Posterior cingulate gyrus (tissue), 11 donors: Measurements from ENCODE around the gene PPM1L.

Experiments
- DNase-seq, 10 donors: peaks; one replicate each; pipeline versions ENCODE4 v3.0.0 to v3.0.0-alpha.2; 2020 to 2021; ENCODE audit warnings: mixed read lengths in 3 of 10
- intact Hi-C: fragments of 100-400 bp; cut with DNase I; formaldehyde crosslinking; loops from one replicate; pipeline ENCODE4 v1.15.1; 2023

PPM1L gene

GRCh38 chr3:161070252-161070930 lies 314.4 kb downstream of the PPM1L start:
- intact Hi-C loops: no loop called here
- DNase-seq: no peak

GRCh38 chr3:161070980-161071663 lies 315.1 kb downstream of the PPM1L start:
- DNase-seq: no peak
- intact Hi-C loops: no loop called here

- intact Hi-C loops: no loop called here
- no peak for DNase-seq
Observed at GRCh38 chr3:161072211-161072621, 316.2 kb downstream of the PPM1L start.

GRCh38 chr3:161072751-161073150 lies 316.7 kb downstream of the PPM1L start:
- intact Hi-C loops: no loop called here
- DNase-seq: no peak

- intact Hi-C loops: no loop called here
- DNase-seq: no peak
Observed at GRCh38 chr3:161073181-161073580, 317.1 kb downstream of the PPM1L start.

GRCh38 chr3:161081633-161082032 lies 325.6 kb downstream of the PPM1L start:
- intact Hi-C loops: no loop called here
- DNase-seq: no peak

GRCh38 chr3:161082063-161082462 lies 326.0 kb downstream of the PPM1L start:
- no peak for DNase-seq
- intact Hi-C loops: no loop called here

- intact Hi-C loops: no loop called here
- no peak for DNase-seq
Observed at GRCh38 chr3:161083131-161083530, 327.1 kb downstream of the PPM1L start.

GRCh38 chr3:161084277-161084676 lies 328.2 kb downstream of the PPM1L start:
- no peak for DNase-seq
- intact Hi-C loops: no loop called here

- DNase-seq: no peak
- intact Hi-C loops: no loop called here
Observed at GRCh38 chr3:161093895-161094294, 337.9 kb downstream of the PPM1L start.

- intact Hi-C loops: no loop called here
- DNase-seq: no peak
Observed at GRCh38 chr3:161096771-161097367, 340.8 kb downstream of the PPM1L start.

- DNase-seq: no peak
- intact Hi-C loops: loop anchor here (10.0 kb wide), 1 partner anchor 114 kb away; no protein-coding TSS in a partner anchor
Observed at GRCh38 chr3:161100994-161101393, 345.0 kb downstream of the PPM1L start.

- no peak for DNase-seq
- intact Hi-C loops: loop anchor here (10.0 kb wide), 1 partner anchor 113 kb away; no protein-coding TSS in a partner anchor
Observed at GRCh38 chr3:161101609-161102008, 345.6 kb downstream of the PPM1L start.

- intact Hi-C loops: loop anchor here (10.0 kb wide), 1 partner anchor 111 kb away; no protein-coding TSS in a partner anchor
Observed at GRCh38 chr3:161103776-161104385, 347.9 kb downstream of the PPM1L start.

GRCh38 chr3:161104561-161105551 lies 348.8 kb downstream of the PPM1L start, which contains the start of gene B3GALNT1:
TSS of gene B3GALNT1 (minus strand) at chr3:161105349. CDS start at chr3:161086754, 18,595 bp downstream.
- intact Hi-C loops: loop anchor here (10.0 kb wide), 1 partner anchor 110 kb away; no protein-coding TSS in a partner anchor
- DNase-seq: peak; percentile 22 to 92 (median 48)

More at GRCh38 chr3:161103776-161104385, 347.9 kb downstream of the PPM1L start:
- DNase-seq: peak in 1 of 10 donors; percentile 64

- DNase-seq: no peak
- intact Hi-C loops: loop anchor here (10.0 kb wide), 1 partner anchor 107 kb away; no protein-coding TSS in a partner anchor
Observed at GRCh38 chr3:161107311-161107710, 351.3 kb downstream of the PPM1L start.

- DNase-seq: no peak
- intact Hi-C loops: loop anchor here (10.0 kb wide), 1 partner anchor 106 kb away; no protein-coding TSS in a partner anchor
Observed at GRCh38 chr3:161108840-161109239, 352.8 kb downstream of the PPM1L start.

GRCh38 chr3:161117646-161118045 lies 361.6 kb downstream of the PPM1L start:
- DNase-seq: no peak
- intact Hi-C loops: no loop called here

GRCh38 chr3:161126495-161126894 lies 370.5 kb downstream of the PPM1L start:
- DNase-seq: no peak
- intact Hi-C loops: no loop called here
